OCI-LY3 (cell line): Measurements from ENCODE around the gene SPOCD1.

Source experiments
- H2AFZ ChIP-seq: fragments of 200-600, 300-600 bp; shearing (Covaris generic); 2 replicates; pipeline ENCODE4 v1.6.0; 2014; ENCODE audit warnings: antibody characterized with exemption, low read depth, low read length
- H3K27ac ChIP-seq: fragments of 200-600, 300-600 bp; sonication (generic); 2 replicates; pipeline ENCODE4 v1.5.1; 2014; ENCODE audit warnings: mild to moderate bottlenecking, low read length, moderate library complexity, mixed read lengths
- H3K27me3 ChIP-seq: fragments of 200-600, 300-600 bp; sonication (generic); 2 replicates; pipeline ENCODE4 v1.6.1; 2014; ENCODE audit warnings: low read depth, low read length, mixed read lengths
- H3K36me3 ChIP-seq: fragments of 200-600, 300-600 bp; sonication (generic); replicated peaks from 2 replicates; pipeline ENCODE3; 2014; ENCODE audit warnings: low read depth, low read length, mixed read lengths
- H3K4me1 ChIP-seq: fragments of 300-600, 200-600 bp; sonication (generic); 2 replicates; pipeline ENCODE4 v1.6.1; 2014; ENCODE audit warnings: low read length, mixed read lengths
- H3K4me2 ChIP-seq: fragments of 200-600, 300-600 bp; sonication (generic); 2 replicates; pipeline ENCODE4 v1.6.1; 2014; ENCODE audit warnings: low read length, mixed read lengths
- H3K4me3 ChIP-seq: fragments of 300-600, 200-600 bp; sonication (generic); 2 replicates; pipeline ENCODE4 v1.5.1; 2014; ENCODE audit warnings: antibody characterized with exemption, mild to moderate bottlenecking, low read length, moderate library complexity
- H3K79me2 ChIP-seq: fragments of 300-600, 200-600 bp; shearing (Covaris generic); 2 replicates; pipeline ENCODE4 v1.6.1; 2014; ENCODE audit warnings: mild to moderate bottlenecking, low read length, mixed read lengths
- H3K9ac ChIP-seq: fragments of 300-600, 200-600 bp; shearing (Covaris generic); 2 replicates; pipeline ENCODE4 v1.6.0; 2014; ENCODE audit warnings: mild to moderate bottlenecking, low read length, moderate library complexity
- H3K9me3 ChIP-seq: fragments of 200-600, 300-600 bp; shearing (Covaris generic); 2 replicates; pipeline ENCODE4 v1.6.1; 2014; ENCODE audit warnings: low read length, mixed read lengths; ENCODE audit not compliant: insufficient read depth
- H4K20me1 ChIP-seq: fragments of 200-600, 300-600 bp; sonication (generic); 2 replicates; pipeline ENCODE4 v1.6.1; 2016; ENCODE audit warnings: low read length, mixed read lengths; ENCODE audit not compliant: insufficient read depth
- CTCF ChIP-seq: fragments of 200-600, 300-600 bp; sonication (generic); IDR thresholded peaks from 2 replicates; pipeline ENCODE4 v1.5.1; 2014; ENCODE audit warnings: antibody characterized with exemption, low read length, low read depth
- EZH2phosphoT487 ChIP-seq: fragments of 200-600 bp; shearing (Covaris generic); IDR thresholded peaks from 2 replicates; pipeline ENCODE4 v1.6.1; 2018; ENCODE audit warnings: antibody characterized with exemption, mixed run types, low read depth

The SPOCD1 gene

DNA sequence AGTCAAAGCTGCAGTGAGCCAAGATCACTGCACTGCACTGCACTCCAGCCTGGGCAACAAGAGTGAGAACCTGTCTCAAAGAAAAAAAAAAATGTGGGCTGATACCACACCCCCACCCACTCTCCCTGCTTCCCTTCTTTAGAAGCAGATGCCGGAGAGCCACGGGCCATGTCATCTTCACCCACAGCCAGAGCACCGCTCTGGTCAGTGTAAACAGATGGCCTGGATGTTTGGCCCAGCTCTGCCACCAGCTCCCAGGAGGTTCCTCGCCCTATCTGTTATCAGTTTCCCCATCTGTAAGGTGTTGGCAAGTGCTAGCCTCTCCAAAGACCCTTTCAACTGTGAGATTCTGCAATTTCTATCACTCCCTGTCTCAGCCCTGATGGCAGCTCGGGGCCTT, 39.8 kb downstream of the SPOCD1 start:
- H3K4me2 ChIP-seq, result no peak overlapping the region
- H2AFZ ChIP-seq, result no peak overlapping the region
- no peak overlapping the region for H3K4me3 ChIP-seq
- peaks cover 5% of the 10 kb centered on the region; the same call in 1 of the 2 replicates for H3K4me1 ChIP-seq
- H4K20me1 ChIP-seq, result no peaks in the 10 kb centered on the region
- no peaks in the 10 kb centered on the region for H3K36me3 ChIP-seq
- H3K79me2 ChIP-seq, result no peaks in the 10 kb centered on the region
- no peak overlapping the region for H3K27ac ChIP-seq
- no peak overlapping the region for H3K9ac ChIP-seq
- H3K27me3 ChIP-seq, result no peaks in the 10 kb centered on the region
- TF ChIP-seq EZH2phosphoT487, result no peak
- TF ChIP-seq CTCF, result no peak
- no peaks in the 10 kb centered on the region for H3K9me3 ChIP-seq

DNA sequence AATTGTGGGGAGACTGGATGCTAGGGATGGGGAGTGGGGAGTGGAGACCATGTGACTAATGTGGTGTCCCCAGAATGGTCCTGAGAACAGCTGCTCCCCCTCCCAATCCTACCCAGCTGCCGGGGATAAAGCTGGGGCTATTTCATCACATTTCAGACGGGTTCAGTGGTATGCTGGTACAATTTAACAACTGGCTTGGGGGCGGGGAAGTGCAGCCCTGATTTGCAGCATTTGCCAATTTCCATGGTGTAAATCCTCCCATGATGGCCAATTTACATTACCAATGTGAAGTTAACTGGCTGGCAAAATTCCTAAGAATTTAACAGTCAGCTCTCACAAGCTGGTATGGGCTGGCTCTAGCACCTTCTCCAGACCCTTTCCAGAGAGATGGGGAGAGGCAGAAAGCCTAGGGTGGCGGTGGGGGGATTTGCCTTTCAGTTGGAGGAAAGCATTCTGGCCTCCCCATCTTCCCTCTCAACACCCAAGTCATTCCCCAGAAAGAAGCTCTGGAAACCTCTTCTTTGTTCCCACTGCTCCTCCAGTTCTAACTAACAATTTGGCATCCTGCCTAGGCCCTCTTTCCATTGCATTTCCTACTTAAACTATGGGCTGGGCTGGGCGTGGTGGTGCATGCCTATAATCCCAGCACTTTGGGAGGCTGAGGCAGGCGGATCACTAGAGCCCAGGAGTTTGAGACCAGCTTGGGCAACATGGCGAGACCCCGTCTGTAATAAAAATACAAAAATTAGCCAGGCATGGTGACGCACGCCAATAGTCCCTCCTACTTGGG, 40.4 kb downstream of the SPOCD1 start:
- no peaks in the 10 kb centered on the region for H3K36me3 ChIP-seq
- H3K9ac ChIP-seq, result no peak overlapping the region
- H3K9me3 ChIP-seq, result no peaks in the 10 kb centered on the region
- no peaks in the 10 kb centered on the region for H3K27me3 ChIP-seq
- no peak overlapping the region for H3K4me3 ChIP-seq
- no peak overlapping the region for H3K27ac ChIP-seq
- H2AFZ ChIP-seq, result no peak overlapping the region
- TF ChIP-seq CTCF (no peak), EZH2phosphoT487 (no peak)
- H4K20me1 ChIP-seq, result no peaks in the 10 kb centered on the region
- peaks cover 5% of the 10 kb centered on the region; the same call in 1 of the 2 replicates for H3K4me1 ChIP-seq
- H3K79me2 ChIP-seq, result no peaks in the 10 kb centered on the region
- no peak overlapping the region for H3K4me2 ChIP-seq

- H3K4me2 ChIP-seq, result no peak overlapping the region
- H3K36me3 ChIP-seq, result no peaks in the 10 kb centered on the region
- TF ChIP-seq CTCF (no peak), EZH2phosphoT487 (no peak)
- no peaks in the 10 kb centered on the region for H4K20me1 ChIP-seq
- H3K4me1 ChIP-seq, result peaks cover 11% of the 10 kb centered on the region
- no peak overlapping the region for H3K9ac ChIP-seq
- H3K9me3 ChIP-seq, result no peaks in the 10 kb centered on the region
- H2AFZ ChIP-seq, result no peak overlapping the region
- H3K27ac ChIP-seq, result no peak overlapping the region
- no peaks in the 10 kb centered on the region for H3K79me2 ChIP-seq
- no peaks in the 10 kb centered on the region for H3K27me3 ChIP-seq
- no peak overlapping the region for H3K4me3 ChIP-seq
Observed at GRCh38 chr1:31774495-31774894, 41.3 kb downstream of the SPOCD1 start.

DNA sequence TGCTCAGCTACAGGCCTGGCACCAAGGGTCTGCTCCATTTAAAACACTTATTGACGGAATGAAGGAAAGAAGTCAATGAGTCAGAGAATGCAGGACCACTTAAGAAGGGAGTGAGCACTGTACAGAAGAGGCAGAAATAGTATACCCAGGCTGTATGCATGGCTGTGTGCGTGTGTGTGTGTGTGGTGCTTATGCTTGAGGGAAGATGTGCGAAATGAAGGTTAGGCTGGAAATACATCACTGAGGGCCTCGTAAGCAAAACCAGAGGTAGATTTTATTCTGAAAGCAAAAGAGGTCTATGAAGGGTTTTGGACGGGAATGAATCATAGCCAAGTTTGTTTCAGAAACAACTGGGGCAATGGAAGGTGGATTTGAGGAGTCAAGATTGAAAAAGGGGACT, 42.0 kb downstream of the SPOCD1 start:
- Histone ChIP-seq H3K4me3 (no peak overlapping the region), H3K9ac (no peak overlapping the region), H3K36me3 (no peaks in the 10 kb centered on the region), H3K4me2 (no peak overlapping the region), H3K27ac (no peak overlapping the region), H2AFZ (no peak overlapping the region), H4K20me1 (no peaks in the 10 kb centered on the region), H3K4me1 (peaks cover 18% of the 10 kb centered on the region), H3K79me2 (no peaks in the 10 kb centered on the region), H3K27me3 (no peaks in the 10 kb centered on the region), H3K9me3 (no peaks in the 10 kb centered on the region)
- no peak for TF ChIP-seq CTCF
- TF ChIP-seq EZH2phosphoT487, result no peak
